Stimulated activated naive B cell treated with anti-CD40 and anti-IgM and Interleukin-4, amounts not matched to agents 10 μg/mL and 1 μg/mL and 100 μg/mL, for 72 hours (primary cell): ENCODE results near the gene CASP8.

Experiments used
- ATAC-seq, 2 donors: fragments of 150-1000 bp; cut with Tn5 transposase; replicated peaks; 2 replicates each; pipeline ENCODE4 v1.10.0; 2021; ENCODE audit warnings: moderate library complexity in 1 of 2
- DNase-seq: peaks from one replicate; pipeline ENCODE4 v3.0.0; 2021
- H3K27ac Mint-ChIP-seq: one replicate; pipeline ENCODE4 v1.8.0; 2022; ENCODE audit warnings: mild to moderate bottlenecking, mixed read lengths
- H3K27me3 Mint-ChIP-seq, 2 donors: one replicate each; pipeline ENCODE4 v1.8.0; 2022; ENCODE audit warnings: mixed read lengths in 2 of 2
- H3K36me3 Mint-ChIP-seq, 2 donors: one replicate each; pipeline ENCODE4 v1.8.0; 2022; ENCODE audit warnings: mixed read lengths in 2 of 2, mild to moderate bottlenecking in 1 of 2
- H3K4me1 Mint-ChIP-seq, 2 donors: one replicate each; pipeline ENCODE4 v1.8.0; 2022; ENCODE audit warnings: mixed read lengths in 2 of 2, mild to moderate bottlenecking in 1 of 2
- H3K4me3 Mint-ChIP-seq, 2 donors: one replicate each; pipeline ENCODE4 v1.8.0; 2022; ENCODE audit warnings: mild to moderate bottlenecking in 2 of 2, mixed read lengths in 2 of 2, moderate library complexity in 1 of 2
- H3K9me3 Mint-ChIP-seq, 2 donors: one replicate each; pipeline ENCODE4 v1.8.0; 2022; ENCODE audit warnings: mixed read lengths in 2 of 2, mild to moderate bottlenecking in 1 of 2

The CASP8 gene

DNA sequence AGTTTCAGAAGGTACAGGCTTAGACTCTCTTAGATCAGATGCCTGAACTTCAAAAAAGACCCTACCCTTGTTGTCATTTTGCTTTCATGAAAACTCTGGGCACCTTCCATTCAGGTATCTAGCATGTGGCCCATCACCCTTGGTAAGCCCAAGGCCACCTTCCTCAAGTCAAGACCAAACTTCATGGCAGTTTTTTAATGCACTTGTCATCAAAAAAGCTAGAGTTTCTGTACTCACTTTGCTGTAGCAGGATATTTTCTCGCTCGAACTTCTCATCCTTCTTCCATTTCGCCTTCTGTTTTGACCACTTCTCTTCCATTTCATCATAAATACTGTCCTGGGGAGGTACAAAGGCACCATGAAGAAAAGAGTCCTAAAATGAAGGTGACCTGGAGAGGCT is 48.6 kb downstream of the CASP8 start:
- H3K9me3 Mint-ChIP-seq, result peaks cover 18% of the 10 kb centered on the region in 2 donors
- ATAC-seq, result no peak
- H3K27me3 Mint-ChIP-seq, result no peaks in the 10 kb centered on the region
- H3K36me3 Mint-ChIP-seq, result peaks cover 57 to 76% of the 10 kb centered on the region in 2 donors
- H3K4me3 Mint-ChIP-seq, result no peak overlapping the region
- no peak overlapping the region for H3K27ac Mint-ChIP-seq
- DNase-seq, result no peak
- no peaks in the 10 kb centered on the region for H3K4me1 Mint-ChIP-seq

DNA sequence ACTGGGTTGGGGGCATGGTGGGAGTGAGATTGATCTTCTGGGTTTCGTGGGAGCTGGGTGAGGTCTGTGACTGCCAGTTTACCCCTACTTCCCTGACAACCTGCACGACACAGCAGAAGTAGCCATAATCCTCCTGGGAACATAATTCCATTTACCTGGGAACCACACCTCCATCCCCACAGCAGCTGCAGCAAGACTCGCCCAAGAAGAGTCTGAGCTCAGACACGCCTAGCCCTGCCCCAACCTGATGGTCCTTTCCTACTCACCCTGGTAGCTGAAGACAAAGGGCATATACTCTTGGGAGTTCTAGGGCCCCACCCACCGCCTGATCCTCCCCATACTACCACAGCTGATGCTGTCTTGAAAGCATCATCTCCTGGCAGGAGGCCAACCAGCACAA is 53.0 kb downstream of the CASP8 start:
- no peaks in the 10 kb centered on the region for H3K4me1 Mint-ChIP-seq
- peaks cover 69 to 90% of the 10 kb centered on the region in 2 donors for H3K36me3 Mint-ChIP-seq
- peaks cover 33 to 37% of the 10 kb centered on the region in 2 donors for H3K9me3 Mint-ChIP-seq

DNA sequence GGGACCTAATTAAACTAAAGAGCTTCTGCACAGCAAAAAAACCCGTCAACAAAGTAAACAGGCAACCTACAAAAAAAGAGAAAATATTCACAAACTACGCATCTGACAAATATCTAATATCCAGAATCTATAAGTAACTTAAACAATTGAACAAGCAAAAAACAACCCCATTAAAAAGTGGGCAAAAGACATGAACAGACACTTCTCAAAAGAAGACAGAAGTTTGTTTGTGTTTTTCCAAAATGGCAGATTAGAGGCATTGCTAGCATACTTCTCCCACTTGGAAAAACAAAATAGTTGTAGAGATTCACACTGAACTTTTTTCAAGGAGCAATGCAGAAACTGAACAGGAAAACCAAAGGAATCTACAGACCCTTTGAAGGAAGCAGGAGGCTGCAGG is 59.2 kb downstream of the CASP8 start:
- H3K4me1 Mint-ChIP-seq, result no peaks in the 10 kb centered on the region
- no peak overlapping the region for H3K4me3 Mint-ChIP-seq
- DNase-seq (no peak), ATAC-seq (no peak)
- no peaks in the 10 kb centered on the region for H3K27me3 Mint-ChIP-seq
- peaks cover 65 to 91% of the 10 kb centered on the region in 2 donors for H3K36me3 Mint-ChIP-seq
- H3K9me3 Mint-ChIP-seq, result peaks cover 41 to 44% of the 10 kb centered on the region in 2 donors
- H3K27ac Mint-ChIP-seq, result no peak overlapping the region

More for the DNA sequence above, 53.0 kb downstream of the CASP8 start:
- ATAC-seq, result no peak
- no peak overlapping the region for H3K4me3 Mint-ChIP-seq
- no peak for DNase-seq
- no peak overlapping the region for H3K27ac Mint-ChIP-seq
- no peaks in the 10 kb centered on the region for H3K27me3 Mint-ChIP-seq

DNA sequence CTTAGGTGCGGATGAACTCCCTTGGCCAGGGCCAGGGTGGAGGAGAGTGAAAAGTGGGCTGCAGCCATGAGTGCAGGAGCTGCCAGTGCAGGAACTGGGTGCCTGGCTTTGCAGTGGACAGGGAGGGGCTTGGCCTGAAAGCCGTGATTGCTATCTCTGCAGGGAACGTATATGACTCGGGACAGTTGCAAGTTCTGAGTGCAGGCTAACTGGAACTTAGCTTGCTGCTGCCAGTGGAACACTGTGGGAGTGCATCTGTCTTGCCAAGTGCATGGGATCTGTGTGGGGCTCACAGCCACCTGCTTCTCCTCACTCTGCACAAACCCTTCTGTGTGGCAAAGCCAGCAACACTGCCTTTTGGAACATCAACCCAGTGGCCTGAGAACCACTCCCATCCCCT is 59.9 kb downstream of the CASP8 start:
- ATAC-seq (no peak), DNase-seq (no peak)
- Mint-ChIP-seq H3K4me1 (no peaks in the 10 kb centered on the region), H3K27ac (no peak overlapping the region), H3K4me3 (no peak overlapping the region), H3K27me3 (no peaks in the 10 kb centered on the region), H3K36me3 (peaks cover 61 to 88% of the 10 kb centered on the region in 2 donors), H3K9me3 (peaks cover 34 to 42% of the 10 kb centered on the region in 2 donors)

DNA sequence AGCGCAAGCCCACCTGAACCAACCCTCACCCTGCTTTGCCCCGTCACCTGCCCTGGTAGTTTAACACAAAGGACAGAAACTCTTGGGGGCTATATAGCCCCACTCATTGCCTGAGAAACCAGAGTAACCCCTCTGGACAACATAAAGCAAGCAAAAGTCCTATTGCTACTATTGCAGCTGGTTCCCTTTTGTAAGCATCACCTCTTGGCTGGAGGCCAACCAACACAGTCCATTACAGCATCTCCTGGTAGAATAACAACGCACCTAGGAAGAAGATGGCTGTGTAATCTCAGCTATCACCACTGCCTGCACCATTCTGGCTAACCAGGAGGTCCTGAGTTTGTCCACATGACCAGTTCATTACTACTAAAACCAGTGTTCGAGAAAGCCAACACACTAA is 60.4 kb downstream of the CASP8 start:
- Mint-ChIP-seq H3K4me1 (no peaks in the 10 kb centered on the region), H3K27me3 (no peaks in the 10 kb centered on the region), H3K36me3 (peaks cover 61 to 91% of the 10 kb centered on the region in 2 donors), H3K4me3 (no peak overlapping the region), H3K27ac (no peak overlapping the region), H3K9me3 (peaks cover 32 to 42% of the 10 kb centered on the region in 2 donors)
- DNase-seq, result no peak
- ATAC-seq, result no peak

DNA sequence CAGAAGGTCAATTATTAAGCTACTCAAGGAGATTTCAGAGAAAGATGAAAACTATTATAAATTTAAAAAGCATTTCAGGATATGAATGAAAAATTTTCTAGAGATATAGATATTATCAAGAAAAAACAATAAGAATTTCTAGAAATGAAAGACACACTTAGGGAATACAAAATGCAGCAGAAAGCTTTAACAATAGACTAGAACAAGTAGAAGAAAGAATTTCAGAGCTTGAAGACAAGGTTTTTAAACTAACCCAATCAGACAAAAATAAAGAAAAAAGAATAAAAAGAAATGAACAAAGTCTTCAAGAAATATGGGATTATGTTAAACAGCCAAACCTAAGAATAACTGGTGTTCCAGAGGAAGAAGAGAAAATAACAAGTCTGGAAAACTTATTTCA is 62.4 kb downstream of the CASP8 start:
- no peak for DNase-seq

DNA sequence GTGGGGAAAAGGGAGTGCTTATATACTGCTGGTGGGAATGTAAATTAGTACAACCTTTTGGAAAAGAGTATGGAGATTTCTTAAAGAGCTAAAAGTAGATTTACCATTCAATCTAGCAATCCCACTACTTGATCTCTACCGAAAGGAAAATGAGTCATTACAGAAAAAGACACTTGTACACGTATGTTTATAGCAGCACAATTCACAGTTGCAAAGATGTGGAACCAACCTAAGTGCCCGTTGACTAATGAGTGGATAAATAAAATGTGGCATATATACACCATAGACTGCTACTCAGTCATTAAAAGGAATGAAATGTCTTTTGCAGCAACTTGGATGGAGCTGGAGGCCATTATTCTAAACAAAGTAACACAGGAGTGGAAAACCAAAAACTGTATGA is 67.3 kb downstream of the CASP8 start:
- Mint-ChIP-seq H3K4me1 (peaks cover 0 to 4% of the 10 kb centered on the region in 2 donors), H3K36me3 (peaks cover 32 to 52% of the 10 kb centered on the region in 2 donors), H3K27me3 (no peaks in the 10 kb centered on the region), H3K27ac (no peak overlapping the region), H3K9me3 (peaks cover 18 to 24% of the 10 kb centered on the region in 2 donors), H3K4me3 (no peak overlapping the region)
- DNase-seq (no peak), ATAC-seq (no peak)

More for the DNA sequence above, 62.4 kb downstream of the CASP8 start:
- H3K4me1 Mint-ChIP-seq, result no peaks in the 10 kb centered on the region
- peaks cover 58 to 92% of the 10 kb centered on the region in 2 donors for H3K36me3 Mint-ChIP-seq
- no peak overlapping the region for H3K4me3 Mint-ChIP-seq
- H3K27ac Mint-ChIP-seq, result no peak overlapping the region
- no peak for ATAC-seq
- H3K9me3 Mint-ChIP-seq, result peaks cover 36 to 38% of the 10 kb centered on the region in 2 donors
- H3K27me3 Mint-ChIP-seq, result no peaks in the 10 kb centered on the region

DNA sequence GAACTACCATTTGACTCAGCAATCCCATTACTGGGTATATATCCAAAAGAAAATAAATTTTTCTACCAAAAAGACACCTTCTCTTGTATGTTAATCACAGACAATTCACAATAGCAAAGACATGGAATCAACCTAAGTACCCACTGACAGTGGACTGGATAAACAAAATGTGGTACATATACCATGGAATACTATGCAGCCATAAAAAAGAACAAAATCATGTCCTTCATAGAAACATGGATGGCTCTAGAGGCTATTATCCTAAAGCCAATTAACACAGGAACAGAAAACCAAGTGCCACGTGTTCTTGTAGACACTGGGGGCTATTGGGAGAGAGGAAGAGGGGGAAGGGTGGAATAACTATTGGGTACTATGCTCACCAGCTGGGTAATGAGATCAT is 69.1 kb downstream of the CASP8 start:
- H3K36me3 Mint-ChIP-seq, result peaks cover 21 to 38% of the 10 kb centered on the region in 2 donors
- no peak overlapping the region for H3K27ac Mint-ChIP-seq
- ATAC-seq (no peak), DNase-seq (no peak)
- H3K9me3 Mint-ChIP-seq, result peaks cover 15 to 16% of the 10 kb centered on the region in 2 donors
- H3K27me3 Mint-ChIP-seq, result no peaks in the 10 kb centered on the region
- H3K4me1 Mint-ChIP-seq, result peaks cover 0 to 4% of the 10 kb centered on the region in 2 donors
- H3K4me3 Mint-ChIP-seq, result no peak overlapping the region
